GM18951 (cell line): ENCODE data around the gene GRIN2A.

ENCODE experiments used
- POLR2A ChIP-seq: IDR thresholded peaks from 4 replicates; pipeline ENCODE4 v1.6.1; 2011; ENCODE audit warnings: mild to moderate bottlenecking; ENCODE audit not compliant: insufficient read length, insufficient read depth; ENCODE audit errors: extremely low read depth
- in situ Hi-C: fragments of 300-500 bp; cut with MboI; formaldehyde crosslinking; loops from one replicate; pipeline ENCODE4 v1.12.0; 2022; ENCODE audit warnings: low sequenced_read_pairs, mixed read lengths, inconsistent platforms; ENCODE audit not compliant: unreplicated experiment

GRIN2A gene

DNA sequence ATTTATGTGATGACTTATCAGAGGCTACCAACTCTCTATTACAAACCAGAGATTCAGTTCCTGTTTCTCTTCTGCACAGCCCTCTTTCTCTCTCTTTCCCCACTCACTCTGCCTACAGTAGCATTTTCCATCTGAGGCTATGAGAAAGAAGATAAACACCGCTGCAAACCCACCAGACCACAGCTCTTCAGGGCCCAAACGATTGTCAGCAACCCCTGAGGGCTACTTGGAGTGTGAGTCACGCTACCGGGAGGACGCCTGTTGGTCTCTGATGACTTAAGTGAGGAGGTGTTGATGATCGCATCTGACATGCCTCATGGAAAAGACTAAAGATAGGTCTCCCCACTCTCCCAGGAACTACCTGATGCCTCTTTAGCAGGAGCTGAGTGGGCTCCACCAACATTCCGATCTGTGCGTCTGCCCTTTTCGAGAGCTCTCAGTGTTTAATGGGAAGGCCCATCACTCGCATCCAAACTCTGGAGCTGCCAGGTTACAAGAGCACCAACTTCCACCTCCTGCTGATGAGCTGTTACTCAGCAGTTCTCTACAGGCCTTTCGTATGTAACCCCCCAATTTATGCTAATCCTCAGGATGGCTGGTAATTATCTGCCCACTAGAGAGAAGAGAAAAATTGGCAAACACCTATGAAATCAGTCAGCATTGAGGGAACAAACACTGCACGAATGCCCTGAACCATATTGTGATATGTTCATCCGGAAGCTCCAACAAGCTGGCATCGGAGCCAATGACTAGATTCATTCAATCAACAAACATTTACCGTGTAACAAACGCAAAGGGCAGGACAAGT is 9.2 kb downstream of the GRIN2A start:
- TF ChIP-seq POLR2A = no peak
- in situ Hi-C loops = no loop called here

DNA sequence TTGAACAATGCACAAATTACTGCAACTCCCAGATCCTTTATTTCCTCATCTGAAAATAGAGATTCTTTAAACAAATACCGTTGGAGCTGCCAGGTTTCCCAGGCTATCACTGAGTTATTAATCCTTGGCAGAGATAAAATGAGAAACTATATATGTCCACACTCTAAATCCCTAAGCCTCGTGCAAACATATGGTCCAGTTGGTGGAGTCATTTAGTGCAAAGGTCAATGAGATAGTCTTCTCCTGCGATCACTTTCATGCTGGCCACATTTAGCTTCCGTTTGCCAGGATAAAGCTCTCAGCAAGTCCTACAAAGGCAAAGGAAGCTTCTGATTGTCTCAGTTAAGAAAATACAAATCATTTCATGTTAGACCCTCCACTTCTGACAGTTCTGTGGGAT is 11.0 kb downstream of the GRIN2A start:
- no peak for TF ChIP-seq POLR2A
- in situ Hi-C loops = no loop called here

DNA sequence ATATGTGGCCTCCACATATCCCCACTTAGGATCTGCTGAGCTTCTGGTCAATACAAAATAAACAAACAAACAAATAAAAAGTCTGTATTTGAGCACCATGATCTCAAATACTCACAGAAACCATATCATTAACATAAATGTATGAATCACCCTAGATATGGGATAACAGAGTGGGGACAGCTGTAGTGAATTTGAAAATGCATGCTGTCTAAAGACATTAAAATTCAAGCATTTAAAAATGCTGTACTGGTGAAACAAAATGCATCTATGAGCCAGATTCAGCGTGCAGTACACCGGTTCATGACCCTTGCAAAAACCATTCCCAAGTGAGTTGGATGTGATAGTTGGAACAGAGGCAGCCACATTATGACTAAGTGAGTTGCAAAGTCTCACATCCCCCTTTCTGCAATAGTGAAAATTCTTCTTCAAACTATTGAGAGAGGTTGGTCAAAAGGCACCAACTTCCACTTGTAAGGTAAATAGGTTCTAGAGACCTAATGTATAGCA is 12.3 kb downstream of the GRIN2A start:
- in situ Hi-C loops = no loop called here
- no peak for TF ChIP-seq POLR2A

DNA sequence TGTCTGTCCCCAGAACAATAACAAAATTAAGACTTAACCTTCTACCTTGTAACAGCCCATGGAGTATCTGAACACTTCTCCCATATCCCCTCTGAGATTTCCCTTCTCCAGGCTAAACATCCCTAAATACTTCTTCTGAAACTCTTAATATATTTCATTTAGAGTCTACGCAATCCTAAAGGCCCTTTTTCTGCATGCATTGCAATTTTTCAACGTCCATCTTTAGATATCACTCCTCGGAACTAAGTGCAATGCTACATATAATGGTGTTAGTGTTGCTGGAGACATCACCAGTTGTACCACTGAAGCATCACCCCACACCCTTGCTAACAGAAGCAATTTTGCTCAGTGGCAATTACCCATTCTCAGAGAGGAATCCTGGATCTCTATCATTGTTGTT is 13.2 kb downstream of the GRIN2A start:
- TF ChIP-seq POLR2A = no peak
- in situ Hi-C loops = no loop called here

DNA sequence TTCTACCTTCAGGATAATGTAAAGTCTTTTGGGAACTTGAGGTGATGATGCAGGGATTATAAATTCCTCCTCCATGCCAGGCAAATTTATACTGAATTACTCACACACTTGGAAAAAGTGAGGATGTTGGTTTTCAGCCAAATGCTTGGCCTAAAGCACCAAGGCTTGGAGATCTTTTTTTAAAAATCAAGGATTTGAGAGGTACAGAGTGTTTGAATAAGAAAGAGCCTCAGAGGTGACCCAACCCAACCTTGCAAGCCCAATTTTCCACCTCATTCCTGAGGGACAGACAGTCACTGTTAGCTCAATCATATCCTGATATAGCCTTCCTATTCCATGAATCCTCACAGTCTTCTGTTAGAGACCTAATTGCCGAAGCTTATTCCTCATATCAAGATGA is 14.0 kb downstream of the GRIN2A start:
- in situ Hi-C loops = no loop called here
- TF ChIP-seq POLR2A = no peak

DNA sequence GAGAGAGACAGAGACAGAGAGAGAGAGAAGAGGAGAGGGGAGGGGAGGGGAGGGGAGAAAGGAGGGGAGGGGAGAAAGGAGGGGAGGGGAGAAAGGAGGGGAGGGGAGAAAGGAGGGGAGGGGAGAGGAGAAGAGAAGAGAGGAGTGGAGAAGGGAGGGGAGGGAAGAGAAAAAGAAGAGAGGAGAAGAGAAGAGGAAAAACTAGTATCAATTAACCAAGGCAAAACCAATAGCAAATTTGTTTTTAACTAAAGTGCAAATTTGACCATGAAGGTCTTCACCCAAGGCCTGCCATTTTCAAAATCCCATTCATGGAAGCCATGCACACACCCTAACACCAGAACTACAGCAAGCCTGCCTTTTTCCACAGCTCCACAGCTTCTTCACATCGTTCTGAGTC is 16.6 kb downstream of the GRIN2A start:
- TF ChIP-seq POLR2A = no peak
- in situ Hi-C loops = no loop called here

DNA sequence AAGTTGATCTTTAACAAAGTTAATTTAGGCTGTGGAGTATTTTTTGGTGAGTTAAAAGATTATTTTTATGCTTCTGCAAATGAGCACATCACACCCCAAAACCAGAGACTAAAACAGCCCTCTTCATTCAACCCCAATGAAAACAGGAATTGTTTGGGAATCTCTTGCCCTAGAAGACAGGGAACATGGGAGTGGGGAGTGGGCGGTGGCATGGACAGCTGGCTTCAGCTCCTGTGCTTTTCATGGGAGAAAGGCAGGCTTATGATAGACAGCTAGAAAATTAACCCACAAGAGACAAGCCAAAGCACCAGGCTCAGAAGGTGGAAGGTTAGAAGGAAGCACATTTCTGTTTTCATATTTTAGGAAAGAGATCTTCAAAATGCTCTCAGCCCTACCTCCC is 19.2 kb downstream of the GRIN2A start:
- in situ Hi-C loops = no loop called here
- TF ChIP-seq POLR2A = no peak

DNA sequence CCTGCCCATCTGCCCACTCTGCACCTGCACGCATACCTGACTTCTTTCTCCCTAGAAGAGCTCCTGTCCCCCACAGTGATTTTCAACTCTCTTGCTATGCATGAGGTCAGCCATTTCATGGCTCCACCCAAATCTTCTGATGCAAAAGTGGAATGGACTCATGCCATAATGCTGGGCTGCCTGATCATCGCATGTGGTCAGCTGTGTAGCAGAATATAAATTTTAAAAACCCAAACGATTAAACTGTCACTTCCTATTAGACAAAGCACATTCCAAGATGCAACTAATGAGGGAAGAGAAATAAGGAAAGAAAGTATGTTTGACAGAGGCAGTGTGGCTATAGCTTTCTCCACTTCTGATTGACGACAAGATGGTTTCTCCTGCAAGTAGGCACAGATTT is 26.1 kb downstream of the GRIN2A start:
- in situ Hi-C loops = no loop called here
- TF ChIP-seq POLR2A = no peak

DNA sequence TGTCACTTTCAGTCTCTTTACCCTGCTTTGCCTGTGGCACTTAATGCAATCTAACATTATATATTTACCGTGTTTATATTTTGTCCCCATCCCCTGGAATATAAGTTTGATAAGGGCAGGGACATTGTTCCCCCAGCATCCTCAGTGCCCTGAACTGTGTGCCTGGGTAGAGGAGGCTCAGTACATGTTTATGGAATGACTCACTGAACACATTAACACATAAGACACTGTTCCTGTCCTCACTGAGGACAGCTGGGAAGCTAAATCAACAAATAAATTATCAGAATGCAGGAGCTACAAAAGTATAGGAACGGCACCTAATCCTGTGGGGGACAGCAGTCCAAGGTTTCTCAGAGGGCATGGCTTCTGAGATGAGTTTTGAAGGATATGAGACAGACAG is 27.8 kb downstream of the GRIN2A start:
- in situ Hi-C loops = no loop called here
- TF ChIP-seq POLR2A = no peak

DNA sequence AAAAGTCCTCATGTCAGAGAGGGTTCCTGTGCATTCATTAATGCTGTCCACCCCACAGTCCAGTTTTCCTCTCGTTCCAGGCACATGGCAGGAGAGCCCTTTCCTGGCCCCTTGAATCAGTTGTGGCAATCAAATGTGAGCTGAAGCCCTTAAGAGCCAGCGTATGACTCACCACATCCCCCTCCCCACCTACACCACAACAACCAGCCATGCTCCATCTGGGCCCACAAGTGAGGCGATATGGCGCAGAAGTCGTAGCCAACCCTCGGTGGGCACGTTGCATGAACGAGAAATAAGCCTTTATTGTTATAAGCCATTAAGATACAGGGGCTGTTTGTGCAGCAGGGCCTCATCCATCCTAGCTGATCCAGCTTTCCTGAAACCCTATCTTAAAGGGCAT is 28.2 kb downstream of the GRIN2A start:
- no peak for TF ChIP-seq POLR2A
- in situ Hi-C loops = no loop called here

DNA sequence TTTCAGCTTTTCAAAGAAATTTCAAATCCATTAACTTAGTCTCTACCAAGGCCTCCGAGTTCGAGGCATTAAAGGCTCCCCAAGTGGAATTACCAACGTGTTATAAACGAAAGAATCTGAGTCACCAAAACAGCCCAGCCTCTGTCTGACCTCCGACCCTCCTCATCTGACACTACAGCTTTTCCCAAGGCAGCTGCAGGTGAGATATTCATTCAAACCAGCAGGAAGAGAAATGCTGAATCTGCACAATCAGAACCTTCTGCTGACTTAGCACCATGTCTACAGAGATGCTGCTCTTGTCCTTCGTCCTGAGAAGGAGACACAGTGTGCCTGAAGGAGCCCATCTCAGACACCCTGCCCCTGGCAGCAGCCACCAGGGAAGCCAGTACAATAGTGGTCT is 30.5 kb downstream of the GRIN2A start:
- in situ Hi-C loops = no loop called here
- TF ChIP-seq POLR2A = no peak

DNA sequence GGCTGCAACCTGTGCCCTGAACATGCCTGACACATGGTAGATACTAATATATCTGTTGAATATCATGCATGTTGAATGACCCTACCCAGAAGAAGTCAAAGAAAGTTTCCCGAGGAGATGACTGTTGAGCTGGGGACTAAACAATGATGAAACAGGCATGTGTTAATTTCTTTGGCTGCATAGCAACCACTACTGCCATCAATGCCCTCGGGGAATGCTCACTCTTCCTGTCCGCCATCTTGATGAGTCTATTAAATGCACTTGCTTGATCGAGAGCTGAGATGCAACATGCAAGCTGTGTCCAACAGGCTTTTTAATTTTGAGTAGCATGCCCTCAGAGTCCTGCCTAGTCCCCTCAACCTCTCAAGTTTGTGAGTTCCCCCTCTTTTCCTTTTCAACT is 31.3 kb downstream of the GRIN2A start:
- no peak for TF ChIP-seq POLR2A
- in situ Hi-C loops = no loop called here

DNA sequence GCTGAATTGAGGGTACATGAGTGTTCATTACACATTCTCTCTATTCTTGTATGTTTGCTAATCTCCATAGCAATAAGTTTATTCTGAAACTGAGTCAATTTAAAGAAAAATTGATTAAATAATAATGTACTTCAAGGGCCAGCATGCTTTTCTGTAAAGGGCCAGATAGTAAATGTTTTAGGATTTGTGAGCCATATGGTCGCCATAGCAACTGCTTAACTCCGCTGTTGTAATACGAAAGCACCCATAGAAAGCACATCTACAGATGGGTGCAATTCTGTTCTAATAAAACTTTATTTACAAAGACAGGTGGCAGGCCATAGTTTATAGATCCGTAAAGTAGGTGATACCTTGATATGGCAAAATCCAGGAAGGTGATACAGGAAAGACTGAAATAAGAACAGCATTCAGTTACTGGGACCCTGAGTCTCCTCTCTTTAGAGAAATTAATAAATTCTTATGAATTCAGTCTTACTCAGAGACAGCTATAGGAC is 36.6 kb downstream of the GRIN2A start:
- no peak for TF ChIP-seq POLR2A
- in situ Hi-C loops = no loop called here

DNA sequence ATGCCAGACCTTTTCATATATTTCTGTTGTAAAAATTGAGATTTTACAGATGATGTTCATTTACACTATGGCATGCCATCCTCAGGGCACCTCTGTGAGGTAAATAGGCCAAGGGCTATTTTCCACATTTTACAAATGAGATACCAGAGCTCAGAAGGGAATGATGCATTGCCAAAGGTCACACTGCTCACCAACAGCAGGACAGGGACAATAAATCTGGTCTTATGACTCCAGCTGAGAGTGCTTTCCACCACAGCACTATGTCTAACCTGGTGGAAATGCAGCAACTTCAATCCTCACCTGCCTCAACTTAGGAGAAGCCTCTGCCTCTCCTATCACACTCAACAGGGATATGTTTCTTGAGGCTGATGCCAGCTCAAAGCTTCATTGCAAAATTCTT is 40.6 kb downstream of the GRIN2A start:
- no peak for TF ChIP-seq POLR2A
- in situ Hi-C loops = no loop called here
